Measurements from ENCODE around the gene MOV10L1.

DNA sequence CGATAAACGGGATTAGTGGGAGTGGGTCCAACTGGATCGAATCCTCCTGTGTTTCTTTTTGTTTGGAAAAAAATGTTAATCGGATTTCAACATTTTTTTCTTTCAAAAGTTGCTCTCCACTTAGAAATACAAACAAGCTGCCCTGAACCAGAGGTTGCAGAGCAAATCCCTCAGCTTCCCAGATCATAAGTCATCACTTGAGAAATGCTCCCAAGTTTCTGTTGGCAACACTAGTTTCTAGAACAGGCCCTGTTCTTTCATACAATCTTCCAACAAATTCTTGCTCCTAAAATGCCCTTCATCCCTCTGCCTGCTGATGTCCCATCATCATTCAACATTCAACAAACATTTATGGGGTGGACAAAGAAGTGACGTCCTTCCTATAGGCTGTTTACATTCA lies 3.3 kb upstream of the MOV10L1 start:
- TF ChIP-seq, protein P1, sequence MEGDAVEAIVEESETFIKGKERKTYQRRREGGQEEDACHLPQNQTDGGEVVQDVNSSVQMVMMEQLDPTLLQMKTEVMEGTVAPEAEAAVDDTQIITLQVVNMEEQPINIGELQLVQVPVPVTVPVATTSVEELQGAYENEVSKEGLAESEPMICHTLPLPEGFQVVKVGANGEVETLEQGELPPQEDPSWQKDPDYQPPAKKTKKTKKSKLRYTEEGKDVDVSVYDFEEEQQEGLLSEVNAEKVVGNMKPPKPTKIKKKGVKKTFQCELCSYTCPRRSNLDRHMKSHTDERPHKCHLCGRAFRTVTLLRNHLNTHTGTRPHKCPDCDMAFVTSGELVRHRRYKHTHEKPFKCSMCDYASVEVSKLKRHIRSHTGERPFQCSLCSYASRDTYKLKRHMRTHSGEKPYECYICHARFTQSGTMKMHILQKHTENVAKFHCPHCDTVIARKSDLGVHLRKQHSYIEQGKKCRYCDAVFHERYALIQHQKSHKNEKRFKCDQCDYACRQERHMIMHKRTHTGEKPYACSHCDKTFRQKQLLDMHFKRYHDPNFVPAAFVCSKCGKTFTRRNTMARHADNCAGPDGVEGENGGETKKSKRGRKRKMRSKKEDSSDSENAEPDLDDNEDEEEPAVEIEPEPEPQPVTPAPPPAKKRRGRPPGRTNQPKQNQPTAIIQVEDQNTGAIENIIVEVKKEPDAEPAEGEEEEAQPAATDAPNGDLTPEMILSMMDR (IDR thresholded peaks at IDR 0.05), result no peak
- TF ChIP-seq POLR2A (IDR thresholded peaks at IDR 0.05), result no peak
- no peak for TF ChIP-seq EP300 (IDR thresholded peaks at IDR 0.05)
